ENCODE data around the gene UBE2G1.

GRCh38 chr17:4405699-4406098, 39.2 kb upstream of the UBE2G1 start:
- no peak for TF ChIP-seq CTCF (IDR thresholded peaks at IDR 0.05)
- TF ChIP-seq POLR2A (IDR thresholded peaks at IDR 0.05), result no peak
